Measurements from ENCODE around the gene MEX3D. TPM values are rescaled to one million over a fixed set of nuclear protein-coding genes. Genes with fewer than 3 reads are reported as not detected.

Gene MEX3D
- 105 and 123 TPM in 2 replicates for total RNA-seq (2014; rRNA removed; shearing (Covaris generic))

DNA sequence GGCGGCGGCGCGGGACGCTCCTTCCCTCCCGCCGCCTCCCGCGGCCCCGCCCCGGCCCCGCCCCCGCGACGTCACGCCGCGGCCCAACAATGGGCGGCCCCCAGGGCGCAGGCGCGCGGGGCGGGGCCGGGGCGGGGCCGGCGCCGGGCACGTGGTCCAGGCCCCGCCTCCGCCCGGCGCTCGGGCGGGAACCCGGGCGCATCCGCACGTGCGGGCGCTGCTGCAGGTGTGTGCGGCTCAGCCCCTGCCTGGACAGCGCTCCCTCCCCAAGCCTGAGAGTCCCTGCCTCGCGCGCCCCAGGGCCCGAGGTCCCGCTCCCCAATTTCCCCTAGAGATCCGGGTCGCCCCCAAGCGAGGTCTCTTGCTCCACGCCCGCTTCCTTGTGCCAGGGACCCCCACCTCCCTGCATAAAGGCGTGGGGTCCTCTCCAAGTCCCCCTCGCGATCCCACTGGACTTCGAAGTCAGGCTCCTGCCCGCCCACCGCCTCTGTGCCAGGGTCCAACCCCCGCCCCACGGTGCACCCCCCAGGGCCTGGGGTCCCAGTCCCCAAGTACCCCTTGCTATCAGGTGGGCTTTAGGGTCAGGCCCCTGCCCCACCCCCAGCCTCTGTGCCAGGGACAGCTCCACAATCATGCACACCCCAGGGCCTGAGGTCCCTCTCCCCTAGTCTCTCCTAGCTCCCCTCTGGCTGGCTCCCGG, at the start of gene MEX3D:
Gene MEX3D (minus strand): TSS at position 6 of the 700 bp plus-strand sequence. CDS start 267 bp downstream, outside the sequence.
- peak; percentile 66 for DNase-seq (ENCODE audit: low spot score)
- in situ Hi-C loops (cut with HindIII; ENCODE audit: low sequenced_read_pairs) = no loop called here

DNA sequence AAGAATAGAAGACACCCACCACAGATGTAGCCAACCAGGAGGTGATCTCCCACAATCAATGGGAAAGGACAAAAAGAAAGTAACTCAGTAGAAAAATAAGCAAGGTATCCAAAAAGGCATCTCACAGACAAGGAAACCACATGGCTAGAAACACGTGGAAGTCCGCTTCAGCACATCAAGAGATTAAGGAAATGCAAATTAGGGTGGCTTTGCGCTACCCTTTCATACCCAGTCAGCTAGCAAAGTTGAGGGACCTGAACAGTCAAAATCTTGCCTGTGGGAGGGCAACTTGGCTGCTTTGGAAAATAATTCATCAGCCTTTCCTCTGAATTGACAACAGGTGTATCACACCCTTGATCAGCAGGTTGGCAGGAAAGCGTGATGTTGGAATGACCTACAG, 48.8 kb upstream of the MEX3D start:
- in situ Hi-C loops (cut with HindIII; ENCODE audit: low sequenced_read_pairs) = no loop called here
- no peak for DNase-seq (ENCODE audit: low spot score)

DNA sequence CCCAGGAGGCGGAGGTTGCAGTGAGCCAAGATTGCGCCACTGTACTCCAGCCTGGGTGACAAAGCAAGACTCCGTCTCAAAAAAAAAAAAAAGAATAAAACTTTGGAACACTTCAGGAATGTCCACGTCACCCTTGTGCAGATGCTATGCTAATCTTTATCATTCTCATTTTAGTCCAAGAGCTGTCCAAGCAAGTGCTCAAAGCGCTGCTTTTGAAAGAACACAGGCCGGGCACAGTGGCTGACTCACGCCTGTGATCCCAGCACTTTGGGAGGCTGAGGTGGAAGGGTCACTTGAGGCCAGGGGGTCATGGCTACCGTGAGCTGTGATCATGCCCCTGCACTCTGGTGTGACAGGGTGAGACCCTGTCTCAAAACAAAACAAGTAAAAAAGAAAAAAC, 48.3 kb upstream of the MEX3D start:
- DNase-seq (ENCODE audit: low spot score) = no peak
- in situ Hi-C loops (cut with HindIII; ENCODE audit: low sequenced_read_pairs) = no loop called here

DNA sequence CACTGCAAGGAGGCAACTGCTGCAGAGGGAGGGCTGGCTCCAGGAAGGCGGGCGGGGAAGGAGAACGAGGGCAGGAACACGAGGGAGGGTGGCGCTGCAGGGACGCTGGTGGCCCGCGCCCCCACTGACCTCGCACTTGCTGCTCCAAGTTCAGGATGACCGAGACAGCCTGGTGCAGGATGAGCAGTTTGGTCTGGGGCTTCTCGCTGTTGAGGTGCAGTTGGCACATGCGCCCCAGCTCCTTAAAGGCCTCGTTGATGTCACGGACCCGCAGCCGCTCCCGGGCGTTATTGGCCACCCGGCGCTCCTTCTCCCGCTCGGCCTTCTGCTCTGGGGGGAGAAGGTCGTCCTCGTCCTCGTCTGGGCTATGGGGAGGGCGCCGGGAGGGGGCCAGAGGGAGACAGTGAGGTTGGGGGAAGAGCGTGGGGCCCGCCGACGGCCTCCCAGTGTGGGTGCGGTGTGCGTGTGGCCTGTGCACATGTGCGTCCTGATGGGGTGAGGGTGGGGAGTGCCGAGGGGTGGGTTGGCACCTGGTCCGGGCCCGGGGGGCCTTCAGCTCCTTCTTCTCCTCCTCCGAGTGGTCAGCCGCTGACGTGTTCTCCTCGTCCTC, 47.1 kb upstream of the MEX3D start:
- DNase-seq (ENCODE audit: low spot score) = no peak
- in situ Hi-C loops (cut with HindIII; ENCODE audit: low sequenced_read_pairs) = no loop called here

DNA sequence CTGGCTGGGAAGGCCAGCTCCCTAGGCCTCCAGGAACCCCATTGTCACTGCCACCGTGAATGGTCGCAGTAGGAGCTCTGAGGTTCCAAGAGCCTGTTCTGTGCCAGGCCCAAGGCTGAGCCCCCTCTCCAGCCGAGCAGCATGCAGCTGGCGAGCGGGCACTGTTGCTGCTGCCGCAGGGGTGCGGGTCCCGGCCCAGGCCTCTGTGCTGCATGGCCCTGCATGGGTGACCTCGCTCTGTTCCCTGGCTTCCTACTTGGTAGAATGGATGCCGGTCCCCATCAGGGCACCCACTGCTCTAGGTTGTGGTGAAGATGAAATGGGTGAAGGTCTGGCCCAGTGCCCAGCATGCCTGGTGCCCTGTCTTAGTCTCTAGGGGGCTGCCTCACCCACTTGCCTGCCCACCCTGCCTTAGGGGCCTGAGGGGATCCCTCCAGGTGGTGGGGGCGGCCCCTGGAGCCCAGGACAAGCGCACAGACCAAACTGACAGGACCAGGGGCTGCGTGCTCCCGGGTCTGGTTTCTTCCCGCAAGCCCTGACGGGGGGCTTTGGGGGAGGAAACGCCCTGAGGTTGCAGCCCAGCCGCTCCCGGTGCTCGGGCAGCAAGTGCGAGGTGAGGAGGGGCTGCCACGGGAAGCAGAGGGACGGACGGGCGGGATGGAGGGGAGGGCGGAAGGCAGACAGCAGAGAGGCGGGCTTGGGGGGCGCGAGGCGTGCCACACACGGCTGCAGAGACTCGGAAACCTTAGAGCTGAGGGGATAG, 45.9 kb upstream of the MEX3D start:
- in situ Hi-C loops (cut with HindIII; ENCODE audit: low sequenced_read_pairs) = no loop called here
- no peak for DNase-seq (ENCODE audit: low spot score)

DNA sequence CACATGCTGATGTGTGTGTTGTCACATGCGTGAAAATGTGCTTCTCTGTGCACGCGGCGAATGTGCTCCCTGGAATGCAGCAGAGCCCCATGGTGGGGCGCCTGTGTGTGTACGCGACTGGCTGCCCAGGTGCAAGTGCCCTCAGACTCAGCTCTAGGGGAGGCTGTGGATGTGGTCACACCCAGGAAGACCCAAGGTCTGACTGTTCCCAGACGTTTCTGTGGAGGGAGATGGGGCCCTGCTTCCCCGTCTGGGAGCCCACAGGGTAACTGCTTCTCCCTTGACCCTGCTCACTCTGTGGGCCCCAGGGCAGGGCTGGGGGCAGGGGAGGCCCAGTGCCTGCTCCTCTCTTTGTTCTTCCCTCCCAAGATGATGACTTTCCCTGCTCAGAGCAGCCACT, 45.0 kb upstream of the MEX3D start:
- no peak for DNase-seq (ENCODE audit: low spot score)
- in situ Hi-C loops (cut with HindIII; ENCODE audit: low sequenced_read_pairs) = no loop called here

DNA sequence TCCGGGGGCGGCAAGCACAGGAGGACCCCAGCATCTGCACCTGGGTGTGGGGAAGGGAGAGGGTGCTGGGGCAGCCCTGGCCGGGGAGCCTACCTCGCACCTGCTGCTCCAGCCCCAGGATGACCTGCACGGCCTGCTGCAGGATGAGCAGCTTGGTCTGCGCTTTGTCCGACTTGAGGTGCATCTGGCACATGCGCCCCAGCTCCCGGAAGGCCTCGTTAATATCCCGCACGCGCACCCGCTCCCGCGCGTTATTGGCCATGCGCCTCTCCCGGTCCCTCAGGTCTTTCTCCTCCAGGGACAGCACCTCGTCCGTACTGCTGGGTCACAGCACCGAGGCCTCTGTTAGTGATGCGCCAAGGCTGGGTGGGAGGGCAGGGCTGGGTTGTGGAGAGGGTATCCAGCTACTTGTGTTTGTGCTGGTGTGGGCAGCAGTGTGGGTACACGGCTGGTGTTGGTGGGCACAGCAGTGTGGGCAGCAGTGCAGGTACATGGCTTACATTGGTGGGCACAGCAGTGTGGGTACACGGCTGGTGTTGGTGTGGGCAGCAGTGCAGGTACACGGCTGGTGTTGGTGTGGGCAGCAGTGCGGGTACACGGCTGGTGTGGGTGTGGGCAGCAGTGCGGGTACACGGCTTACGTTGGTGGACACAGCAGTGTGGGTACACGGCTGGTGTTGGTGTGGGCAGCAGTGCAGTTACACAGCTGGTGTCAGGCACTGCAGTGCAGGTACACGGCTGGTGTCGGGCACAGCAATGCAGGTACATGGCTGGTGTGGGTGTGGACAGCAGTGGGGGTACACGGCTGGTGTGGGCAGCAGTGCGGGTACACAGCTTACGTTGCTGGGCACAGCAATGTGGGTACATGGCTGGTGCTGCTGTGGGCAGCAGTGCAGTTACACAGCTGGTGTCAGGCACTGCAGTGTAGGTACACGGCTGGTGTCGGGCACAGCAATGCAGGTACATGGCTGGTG, 44.3 kb upstream of the MEX3D start:
- no peak for DNase-seq (ENCODE audit: low spot score)
- in situ Hi-C loops (cut with HindIII; ENCODE audit: low sequenced_read_pairs) = no loop called here

DNA sequence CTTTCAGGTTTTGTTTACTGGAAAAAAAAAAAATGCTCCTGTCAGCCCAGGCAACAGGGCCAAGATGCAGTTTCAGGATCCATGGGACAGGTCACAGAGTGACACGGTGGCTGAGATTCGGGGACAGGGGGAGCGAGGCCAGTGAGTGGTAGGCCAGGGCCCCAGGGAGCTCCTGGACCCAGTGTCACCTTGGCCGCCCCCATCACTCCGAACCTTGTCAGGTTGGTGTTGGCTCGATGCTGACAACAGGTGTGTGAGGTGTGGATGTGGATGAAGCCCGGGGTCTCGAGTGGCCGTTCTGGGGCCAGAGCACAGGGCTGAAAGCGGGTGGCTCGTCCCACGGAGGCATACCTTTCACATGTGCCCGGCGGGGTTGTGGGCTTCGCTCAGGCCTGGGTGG, 43.2 kb upstream of the MEX3D start:
- DNase-seq (ENCODE audit: low spot score) = no peak
- in situ Hi-C loops (cut with HindIII; ENCODE audit: low sequenced_read_pairs) = no loop called here

DNA sequence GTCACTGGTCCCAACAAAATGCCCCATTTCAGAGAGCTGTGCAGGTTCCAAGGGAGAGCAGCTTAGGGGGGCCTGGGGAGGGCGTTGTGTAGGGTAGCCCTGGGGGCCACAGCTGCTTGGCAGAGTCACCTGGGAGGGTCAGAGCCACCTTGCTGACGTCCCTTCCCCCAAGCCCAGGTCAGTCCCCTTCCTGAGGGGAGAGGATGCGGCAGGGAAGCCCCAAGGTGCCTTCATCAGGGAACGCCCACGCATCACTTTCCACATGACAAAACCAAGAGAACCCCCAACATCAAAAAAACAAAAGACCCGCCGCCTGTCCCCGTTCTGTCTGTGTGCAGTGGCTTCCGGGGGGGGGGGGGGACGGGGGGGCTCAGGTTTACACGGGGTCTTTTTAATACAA, 42.5 kb upstream of the MEX3D start:
- in situ Hi-C loops (cut with HindIII; ENCODE audit: low sequenced_read_pairs) = no loop called here
- no peak for DNase-seq (ENCODE audit: low spot score)

DNA sequence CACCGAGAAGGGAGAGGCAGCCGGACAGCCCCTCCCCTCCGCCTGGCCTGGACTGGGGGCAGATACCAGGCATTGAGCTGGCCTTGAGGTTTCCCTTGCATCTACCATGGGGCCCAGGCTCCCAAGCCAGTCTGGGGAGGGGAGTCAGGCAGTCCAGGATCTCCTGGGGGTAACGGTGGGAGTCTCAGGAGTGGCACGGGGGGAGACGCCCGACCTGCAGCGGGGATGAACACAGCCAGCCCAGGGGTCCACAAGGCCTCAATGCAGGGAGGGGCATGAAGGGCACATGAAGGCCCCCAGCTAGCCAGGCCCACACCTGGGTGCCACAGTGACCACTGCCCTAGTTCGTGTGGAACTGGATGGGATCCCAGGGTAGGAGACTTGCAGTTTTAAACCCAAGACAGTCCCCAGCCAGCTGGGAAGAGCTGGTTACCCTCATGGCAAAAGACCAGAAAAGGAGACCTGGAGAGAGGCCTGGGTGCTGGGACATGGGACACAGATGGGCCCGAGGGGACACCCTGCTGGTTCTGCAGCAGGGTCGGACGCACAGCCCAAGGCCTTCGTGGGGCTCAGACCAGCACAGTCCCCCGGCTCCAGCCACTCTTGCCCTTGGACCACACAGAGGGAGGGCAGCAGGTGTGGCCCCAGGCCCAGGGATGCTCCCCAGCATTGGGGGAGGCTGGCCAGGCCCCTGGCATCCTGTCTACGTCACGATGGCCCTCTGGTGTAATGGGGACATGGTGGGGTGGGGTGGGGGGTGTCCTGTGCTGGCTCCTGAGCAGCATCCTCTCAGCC, 41.8 kb upstream of the MEX3D start:
- in situ Hi-C loops (cut with HindIII; ENCODE audit: low sequenced_read_pairs) = no loop called here
- no peak for DNase-seq (ENCODE audit: low spot score)

DNA sequence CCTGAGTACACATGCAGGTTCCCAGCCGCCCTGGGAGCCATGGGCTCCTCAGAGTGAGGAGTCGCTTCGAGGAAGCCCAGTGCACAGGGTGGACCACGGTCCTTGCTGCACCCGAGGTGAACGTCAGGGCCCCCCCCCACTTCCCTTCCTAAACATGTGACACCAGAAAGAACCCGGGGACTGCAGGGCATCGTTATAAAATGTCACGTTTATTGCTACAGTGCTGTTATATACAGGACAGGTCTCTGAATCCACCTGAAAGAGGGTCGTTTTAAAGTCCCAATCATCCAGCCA, 40.9 kb upstream of the MEX3D start:
- in situ Hi-C loops (cut with HindIII; ENCODE audit: low sequenced_read_pairs) = no loop called here
- no peak for DNase-seq (ENCODE audit: low spot score)

DNA sequence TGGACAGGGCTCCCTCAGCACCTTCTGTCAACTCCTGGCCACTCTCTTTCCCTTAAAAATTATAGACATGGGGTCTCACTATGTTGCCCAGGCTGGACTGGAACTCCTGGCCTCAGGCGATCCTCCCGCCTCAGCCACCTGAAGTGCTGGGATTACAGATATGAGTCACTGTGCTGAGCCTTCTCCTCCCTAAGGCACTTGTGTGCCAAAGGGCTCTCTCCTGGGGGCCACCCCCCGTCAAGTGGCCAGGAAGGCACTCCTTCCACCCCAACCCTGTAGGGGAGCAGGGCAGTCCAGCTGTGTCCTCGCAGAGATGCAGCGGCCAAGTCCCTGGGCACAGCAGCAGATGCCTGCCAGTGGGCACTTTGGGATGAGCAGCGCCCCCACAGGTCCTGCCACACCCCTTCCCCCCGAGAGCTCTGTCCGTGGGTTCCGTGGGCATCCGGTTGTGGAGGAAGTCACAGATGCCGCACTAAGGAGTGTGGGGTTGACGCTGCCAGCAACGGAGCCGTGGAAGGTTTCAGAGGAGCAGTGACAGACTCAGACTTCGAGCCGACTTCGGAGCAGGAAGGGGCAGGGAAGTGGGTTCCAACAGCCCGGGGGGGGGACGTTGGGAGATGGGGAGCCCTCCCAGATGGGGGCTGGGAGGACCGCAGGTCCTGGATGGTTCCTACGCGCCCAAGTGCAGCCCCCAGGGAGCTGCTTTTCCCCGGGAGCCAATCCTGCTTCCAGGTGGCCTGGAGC, 40.4 kb upstream of the MEX3D start:
- in situ Hi-C loops (cut with HindIII; ENCODE audit: low sequenced_read_pairs) = no loop called here
- DNase-seq (ENCODE audit: low spot score) = no peak

DNA sequence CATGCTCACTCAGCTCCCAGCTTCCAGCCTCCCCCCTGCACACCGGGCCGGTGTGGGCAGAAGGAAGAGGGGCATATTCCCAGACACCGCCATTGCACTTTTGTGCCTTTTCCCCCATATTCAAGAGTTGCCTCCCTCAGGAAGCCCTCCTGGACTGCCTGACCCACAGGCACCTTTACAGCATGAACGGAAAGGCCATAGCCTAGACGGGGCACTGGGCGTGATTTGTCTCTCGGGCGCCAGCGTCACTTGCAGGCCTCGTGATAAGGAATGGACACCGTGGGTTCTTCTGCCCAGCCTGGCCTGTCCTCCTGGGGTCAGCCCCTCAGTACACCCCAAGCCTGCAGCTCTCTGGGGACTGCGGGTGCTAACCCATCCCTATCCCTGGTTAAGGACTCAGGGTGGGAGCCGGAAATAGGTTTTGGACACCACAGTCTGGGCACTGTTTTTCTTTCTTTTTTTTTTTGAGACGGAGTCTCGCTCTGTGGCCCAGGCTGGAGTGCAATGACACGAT, 38.1 kb upstream of the MEX3D start:
- in situ Hi-C loops (cut with HindIII; ENCODE audit: low sequenced_read_pairs) = no loop called here
- no peak for DNase-seq (ENCODE audit: low spot score)

DNA sequence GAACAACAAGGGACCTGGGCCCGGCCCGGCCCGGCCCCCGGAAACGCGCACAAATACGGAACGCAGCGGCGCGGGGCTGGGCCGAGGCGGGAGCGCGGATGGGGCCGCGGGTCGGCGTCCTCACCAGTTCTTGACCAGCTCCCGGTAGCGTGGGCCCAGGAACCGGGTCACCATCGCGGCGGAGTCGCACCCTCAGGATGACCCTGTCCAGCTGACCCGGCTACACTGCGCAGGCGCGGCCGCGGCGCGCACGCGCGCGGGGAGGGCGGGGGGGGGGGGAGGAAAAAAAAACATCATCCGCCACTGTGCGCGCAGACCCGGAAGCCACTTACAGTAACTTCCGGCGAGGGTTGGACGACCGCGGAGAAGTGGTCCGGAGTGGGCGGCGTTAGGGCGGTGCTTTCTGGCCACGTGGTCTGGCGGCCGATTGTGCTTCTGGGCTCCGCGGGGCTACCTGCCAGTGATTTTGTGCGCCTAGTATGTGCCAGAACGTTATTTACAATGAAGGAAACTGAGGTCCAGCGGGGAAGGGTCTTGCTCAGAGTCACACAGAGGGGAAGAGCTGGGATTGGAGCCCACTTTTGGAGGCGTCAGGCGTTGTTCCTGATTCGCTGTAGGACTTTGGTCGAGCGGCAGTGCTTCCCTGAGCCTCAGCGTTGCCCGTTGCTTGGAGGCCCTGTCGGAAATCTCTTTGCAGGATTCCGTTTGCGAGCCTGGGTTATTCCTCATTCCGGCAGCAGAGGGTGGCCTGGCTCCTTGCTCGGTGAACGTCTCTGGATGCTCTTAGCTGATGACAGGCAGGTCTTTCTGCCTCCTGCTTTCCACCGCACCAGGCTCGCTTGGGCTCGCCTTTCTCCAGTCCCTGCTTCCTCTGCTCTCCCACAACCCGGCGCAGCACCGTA, 37.4 kb upstream of the MEX3D start, which contains the start of gene UQCR11:
Gene UQCR11 (minus strand): TSS at position 227 of the 902 bp plus-strand sequence. CDS start 53 bp downstream, at position 174.
- in situ Hi-C loops (cut with HindIII; ENCODE audit: low sequenced_read_pairs) = no loop called here
- DNase-seq (ENCODE audit: low spot score) = peak; percentile 97

DNA sequence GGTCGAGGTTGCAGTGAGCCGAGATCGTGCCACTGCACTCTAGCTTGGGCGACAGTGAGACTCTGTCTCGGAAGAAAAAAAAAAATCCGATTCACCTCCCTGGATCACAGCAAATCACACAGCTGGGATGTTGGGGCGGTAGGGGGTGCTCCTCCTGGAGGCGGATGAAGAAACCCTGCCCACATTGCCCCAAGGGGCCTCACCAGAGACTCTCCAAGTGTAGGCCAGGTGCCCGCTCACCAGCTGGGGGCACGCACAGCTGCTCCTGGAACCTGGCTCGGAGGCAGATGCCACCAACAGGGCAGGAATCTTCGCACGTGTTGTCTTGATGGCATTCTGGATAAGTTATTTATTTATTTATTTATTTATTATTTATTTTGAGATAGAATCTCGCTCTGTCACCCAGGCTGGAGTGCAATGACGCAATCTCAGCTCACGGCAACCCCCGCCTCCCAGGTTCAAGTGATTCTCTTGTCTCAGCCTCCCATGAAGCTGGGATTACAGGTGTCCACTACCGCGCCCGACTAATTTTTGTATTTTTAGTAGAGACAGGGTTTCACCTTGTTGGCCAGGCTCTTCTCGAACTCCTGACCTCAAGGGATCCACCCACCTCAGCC, 34.1 kb upstream of the MEX3D start:
- in situ Hi-C loops (cut with HindIII; ENCODE audit: low sequenced_read_pairs) = no loop called here
- DNase-seq (ENCODE audit: low spot score) = no peak

DNA sequence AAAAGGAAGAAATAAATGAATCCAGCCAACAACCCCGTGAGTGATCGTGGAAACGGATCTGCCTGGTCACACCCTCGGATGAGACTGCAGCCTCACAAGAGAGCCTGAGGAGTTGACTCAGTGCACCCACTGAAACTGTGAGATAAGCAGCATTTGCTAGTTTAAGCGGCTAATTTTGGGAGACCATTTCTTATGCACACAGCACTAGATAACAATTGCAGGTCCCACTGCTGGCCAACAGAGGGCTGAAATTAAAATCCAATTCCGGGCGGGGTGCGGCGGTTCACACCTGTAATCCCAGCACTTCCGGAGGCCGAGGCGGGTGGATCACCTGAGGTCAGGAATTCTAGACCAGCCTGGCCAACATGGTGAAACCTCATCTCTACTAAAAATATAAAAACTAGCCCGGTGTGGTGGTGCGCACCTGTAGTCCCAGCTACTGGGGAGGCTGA, 33.5 kb upstream of the MEX3D start:
- no peak for DNase-seq (ENCODE audit: low spot score)
- in situ Hi-C loops (cut with HindIII; ENCODE audit: low sequenced_read_pairs) = no loop called here
